Stimulated activated CD4-positive, alpha-beta T cell treated with anti-CD3 and anti-CD28 coated beads, Interleukin-4, amount 100 ng/mL, for 48 hours (primary cell): ENCODE data around the gene EIF3I.
A peak's percentile ranks its signal among the peaks of the same experiment; 100 is the strongest.

Experiments
- DNase-seq, 2 donors: peaks; one replicate each; pipeline ENCODE4 v3.0.0-alpha.2; 2020; ENCODE audit warnings: low read depth in 2 of 2

Gene EIF3I

GRCh38 chr1:32198237-32199042 lies 23.8 kb upstream of the EIF3I start:
- no peak for DNase-seq

- no peak for DNase-seq
Measured at GRCh38 chr1:32199043-32199716, 23.0 kb upstream of the EIF3I start.

GRCh38 chr1:32199717-32200072 lies 22.5 kb upstream of the EIF3I start:
- no peak for DNase-seq

GRCh38 chr1:32200226-32201010 lies 21.8 kb upstream of the EIF3I start, which contains the start of gene CCDC28B:
TSS of gene CCDC28B (plus strand) at chr1:32200595. CDS start at chr1:32201936, 1,341 bp downstream.
- DNase-seq: no peak

GRCh38 chr1:32201011-32201855 lies 21.0 kb upstream of the EIF3I start:
- peak; percentile 70 to 77 for DNase-seq

GRCh38 chr1:32204943-32205361 lies 17.3 kb upstream of the EIF3I start:
- no peak for DNase-seq

- DNase-seq: peak; percentile 77 to 82
Measured at GRCh38 chr1:32205401-32206370, 16.5 kb upstream of the EIF3I start, which contains the start of gene IQCC. TSS of gene IQCC (plus strand) at chr1:32205671. CDS start at chr1:32205682, 11 bp downstream.

- no peak for DNase-seq
Measured at GRCh38 chr1:32208469-32208868, 13.7 kb upstream of the EIF3I start.

- DNase-seq: no peak
Measured at GRCh38 chr1:32208891-32209328, 13.3 kb upstream of the EIF3I start, which contains the start of gene DCDC2B. TSS of gene DCDC2B (plus strand) at chr1:32209089. CDS start at chr1:32209094, 5 bp downstream.

- DNase-seq: peak in 1 of 2 donors; percentile 54
Measured at GRCh38 chr1:32215629-32216480, 6.4 kb upstream of the EIF3I start.

GRCh38 chr1:32216566-32216965 lies 5.6 kb upstream of the EIF3I start:
- DNase-seq: no peak

GRCh38 chr1:32219022-32219421 lies 3.2 kb upstream of the EIF3I start:
- DNase-seq: no peak

- DNase-seq: no peak
Measured at GRCh38 chr1:32220746-32221580, 1.2 kb upstream of the EIF3I start.

GRCh38 chr1:32221581-32221979 lies 627 bp upstream of the EIF3I start:
- DNase-seq: no peak

- no peak for DNase-seq
Measured at GRCh38 chr1:32223683-32224082, 1.5 kb downstream of the EIF3I start.

- no peak for DNase-seq
Measured at GRCh38 chr1:32224285-32224684, 2.1 kb downstream of the EIF3I start.

- no peak for DNase-seq
Measured at GRCh38 chr1:32228771-32229170, 6.6 kb downstream of the EIF3I start.

- DNase-seq: no peak
Measured at GRCh38 chr1:32231843-32232432, 9.7 kb downstream of the EIF3I start.
